ENCODE data around the gene GPLD1. TPM values are rescaled to one million over a fixed set of nuclear protein-coding genes. Genes with fewer than 3 reads are reported as not detected.
"Not testable (repeated sequence)": the region's sequence is repeated elsewhere in the genome, so short reads cannot be mapped to it uniquely, and the experiment has no call there.

Gene GPLD1
- total RNA-seq, 1 donor from 2014 or later: 15.7 TPM

- Histone ChIP-seq H3K9me3 (no peaks in the 10 kb centered on the region), H3K27me3 (no peaks in the 10 kb centered on the region), H3K4me1 (peaks cover 14% of the 10 kb centered on the region), H3K4me3 (no peak overlapping the region), H3K36me3 (peaks cover 0 to 16% of the 10 kb centered on the region in 2 donors), H3K27ac (no peak overlapping the region)
- intact Hi-C loops (cut with DNase I): no loop called here
- TF ChIP-seq CTCF (IDR thresholded peaks at IDR 0.05) (no peak), POLR2AphosphoS5 (IDR thresholded peaks at IDR 0.05; ENCODE audit: insufficient read depth in 1 of 2, low read depth in 1 of 2) (no peak)
- no peak for DNase-seq (ENCODE audit: extremely low spot score in 2 of 2)
These were observed 87.9 kb downstream of the GPLD1 start for GRCh38 chr6:24401458-24401857.

- H3K4me3 ChIP-seq; intact Hi-C loops (cut with DNase I); H3K27ac ChIP-seq; H3K36me3 ChIP-seq; H3K9me3 ChIP-seq; H3K27me3 ChIP-seq; DNase-seq (ENCODE audit: extremely low spot score in 2 of 2): not testable (repeated sequence)
- peaks cover 14% of the 10 kb centered on the region for H3K4me1 ChIP-seq
These were observed 89.0 kb downstream of the GPLD1 start for GRCh38 chr6:24400045-24401039.

- intact Hi-C loops (cut with DNase I): no loop called here
- TF ChIP-seq POLR2AphosphoS5 (IDR thresholded peaks at IDR 0.05; ENCODE audit: insufficient read depth in 1 of 2, low read depth in 1 of 2) (no peak), POLR2A (IDR thresholded peaks at IDR 0.05) (no peak), CTCF (IDR thresholded peaks at IDR 0.05) (no peak)
- H3K4me1 ChIP-seq: no peaks in the 10 kb centered on the region
- DNase-seq (ENCODE audit: extremely low spot score in 2 of 2): no peak
- no peak overlapping the region for H3K27ac ChIP-seq
- H3K36me3 ChIP-seq: no peaks in the 10 kb centered on the region
- no peaks in the 10 kb centered on the region for H3K9me3 ChIP-seq
- H3K27me3 ChIP-seq: no peaks in the 10 kb centered on the region
- H3K4me3 ChIP-seq: no peak overlapping the region
These were observed 91.7 kb downstream of the GPLD1 start for GRCh38 chr6:24397631-24398030.

- H3K36me3 ChIP-seq: no peaks in the 10 kb centered on the region
- no peak for TF ChIP-seq POLR2AphosphoS5 (IDR thresholded peaks at IDR 0.05; ENCODE audit: insufficient read depth in 1 of 2, low read depth in 1 of 2)
- no peak for TF ChIP-seq CTCF (IDR thresholded peaks at IDR 0.05)
- TF ChIP-seq POLR2A (IDR thresholded peaks at IDR 0.05): no peak
- intact Hi-C loops (cut with DNase I): no loop called here
- H3K9me3 ChIP-seq: no peaks in the 10 kb centered on the region
- H3K4me3 ChIP-seq: no peak overlapping the region
- H3K27ac ChIP-seq: no peak overlapping the region
- no peaks in the 10 kb centered on the region for H3K27me3 ChIP-seq
- no peak for DNase-seq (ENCODE audit: extremely low spot score in 2 of 2)
- H3K4me1 ChIP-seq: no peaks in the 10 kb centered on the region
These were observed 92.6 kb downstream of the GPLD1 start for GRCh38 chr6:24396824-24397223.

GRCh38 chr6:24394780-24395437, 94.5 kb downstream of the GPLD1 start:
- TF ChIP-seq POLR2AphosphoS5 (IDR thresholded peaks at IDR 0.05; ENCODE audit: insufficient read depth in 1 of 2, low read depth in 1 of 2) (no peak), POLR2A (IDR thresholded peaks at IDR 0.05) (no peak), CTCF (IDR thresholded peaks at IDR 0.05) (no peak)
- Histone ChIP-seq H3K36me3 (no peaks in the 10 kb centered on the region), H3K4me1 (no peaks in the 10 kb centered on the region), H3K27me3 (no peaks in the 10 kb centered on the region), H3K27ac (no peak overlapping the region), H3K9me3 (no peaks in the 10 kb centered on the region), H3K4me3 (no peak overlapping the region)
- intact Hi-C loops (cut with DNase I): no loop called here
- DNase-seq (ENCODE audit: extremely low spot score in 2 of 2): no peak

All from vagina (tissue), 2 donors.